Esophagus squamous epithelium (tissue), 4 donors: ENCODE results near the gene RCE1.

ENCODE experiments used
- POLR2A ChIP-seq, 4 donors: fragments of 450-650 bp; IDR thresholded peaks; one replicate each; pipeline ENCODE4 v1.6.1; 2017; ENCODE audit warnings: antibody characterized with exemption in 4 of 4, mild to moderate bottlenecking in 4 of 4, moderate library complexity in 3 of 4
- TF ChIP-seq, protein P1 (sequence below), 6 experiments: fragments of 450-650 bp in 4 of 6; fragments of 200-600 bp in 2 of 6; sonication (generic) in 2 of 6; IDR thresholded peaks; one replicate each; pipeline ENCODE4 v1.5.1; 2016 to 2019; ENCODE audit warnings: antibody characterized with exemption in 6 of 6, mild to moderate bottlenecking in 4 of 6, moderate library complexity in 4 of 6

DNA sequence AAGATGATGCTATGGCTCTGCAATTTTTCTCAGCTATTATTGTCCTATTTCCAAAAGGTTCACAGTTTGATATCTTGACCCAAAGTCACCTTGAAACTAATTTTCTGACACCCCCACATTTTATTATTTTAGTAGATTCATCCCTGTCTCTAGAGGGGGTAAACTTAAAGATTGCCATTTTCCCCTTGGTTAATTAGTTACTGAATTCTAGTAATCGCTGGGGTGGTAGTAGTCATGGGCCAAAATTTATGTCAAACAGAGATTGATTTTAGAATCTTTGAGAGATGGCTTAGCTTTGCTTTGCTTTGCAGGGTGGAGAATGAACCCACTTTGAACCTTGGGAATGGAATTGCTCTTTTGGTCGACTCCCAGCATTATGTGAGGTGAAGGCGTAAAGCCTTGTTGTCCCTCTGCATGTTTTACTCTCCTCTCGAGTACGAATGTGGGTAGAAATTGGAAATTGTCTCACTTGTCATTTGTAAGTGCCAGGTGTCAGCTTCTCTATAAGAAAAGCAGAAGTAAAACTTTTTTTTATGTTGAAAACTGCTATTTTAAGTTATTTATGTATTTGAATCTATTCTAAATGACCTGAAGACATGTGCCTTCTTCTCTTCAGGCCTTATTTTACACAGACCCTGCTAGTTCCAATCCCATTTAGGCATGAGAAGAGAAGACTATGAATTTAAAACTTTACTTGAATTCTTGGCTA lies 42.4 kb upstream of the RCE1 start:
- TF ChIP-seq, protein P1, sequence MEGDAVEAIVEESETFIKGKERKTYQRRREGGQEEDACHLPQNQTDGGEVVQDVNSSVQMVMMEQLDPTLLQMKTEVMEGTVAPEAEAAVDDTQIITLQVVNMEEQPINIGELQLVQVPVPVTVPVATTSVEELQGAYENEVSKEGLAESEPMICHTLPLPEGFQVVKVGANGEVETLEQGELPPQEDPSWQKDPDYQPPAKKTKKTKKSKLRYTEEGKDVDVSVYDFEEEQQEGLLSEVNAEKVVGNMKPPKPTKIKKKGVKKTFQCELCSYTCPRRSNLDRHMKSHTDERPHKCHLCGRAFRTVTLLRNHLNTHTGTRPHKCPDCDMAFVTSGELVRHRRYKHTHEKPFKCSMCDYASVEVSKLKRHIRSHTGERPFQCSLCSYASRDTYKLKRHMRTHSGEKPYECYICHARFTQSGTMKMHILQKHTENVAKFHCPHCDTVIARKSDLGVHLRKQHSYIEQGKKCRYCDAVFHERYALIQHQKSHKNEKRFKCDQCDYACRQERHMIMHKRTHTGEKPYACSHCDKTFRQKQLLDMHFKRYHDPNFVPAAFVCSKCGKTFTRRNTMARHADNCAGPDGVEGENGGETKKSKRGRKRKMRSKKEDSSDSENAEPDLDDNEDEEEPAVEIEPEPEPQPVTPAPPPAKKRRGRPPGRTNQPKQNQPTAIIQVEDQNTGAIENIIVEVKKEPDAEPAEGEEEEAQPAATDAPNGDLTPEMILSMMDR (IDR thresholded peaks at IDR 0.05): no peak
- TF ChIP-seq POLR2A (IDR thresholded peaks at IDR 0.05): no peak
